HG03139 (cell line): ENCODE data around the gene TEX44.

ENCODE experiments used
- ATAC-seq: cut with Tn5 transposase; IDR thresholded peaks from one replicate; pipeline ENCODE4 v1.9.1; 2021; ENCODE audit not compliant: unreplicated experiment

Gene TEX44

GRCh38 chr2:231604685-231605606, 12.3 kb downstream of the TEX44 start:
- peak; percentile 78 for ATAC-seq

- ATAC-seq: no peak
Measured at GRCh38 chr2:231605607-231606091, 13.0 kb downstream of the TEX44 start.

DNA sequence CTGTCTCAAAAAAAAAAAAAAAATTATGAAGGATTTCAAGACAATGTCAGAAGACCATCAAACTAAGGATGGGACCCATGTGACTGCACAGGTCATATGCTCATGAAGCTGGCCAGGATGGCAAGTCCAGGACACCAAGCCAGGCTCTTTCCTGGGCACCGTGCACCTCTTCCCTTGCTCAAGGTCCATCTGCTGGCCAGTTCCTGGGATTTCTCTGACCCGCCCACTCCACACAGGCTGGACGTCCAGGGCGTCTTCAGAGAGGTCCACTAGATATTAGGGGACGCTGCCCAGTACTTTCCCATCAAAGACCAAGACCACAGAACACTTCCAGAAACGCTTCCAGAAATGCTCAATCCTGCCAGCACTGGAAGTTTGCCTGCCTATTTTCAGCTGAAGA, 14.3 kb downstream of the TEX44 start:
- no peak for ATAC-seq

- no peak for ATAC-seq
Measured at GRCh38 chr2:231611273-231612108, 18.8 kb downstream of the TEX44 start.

DNA sequence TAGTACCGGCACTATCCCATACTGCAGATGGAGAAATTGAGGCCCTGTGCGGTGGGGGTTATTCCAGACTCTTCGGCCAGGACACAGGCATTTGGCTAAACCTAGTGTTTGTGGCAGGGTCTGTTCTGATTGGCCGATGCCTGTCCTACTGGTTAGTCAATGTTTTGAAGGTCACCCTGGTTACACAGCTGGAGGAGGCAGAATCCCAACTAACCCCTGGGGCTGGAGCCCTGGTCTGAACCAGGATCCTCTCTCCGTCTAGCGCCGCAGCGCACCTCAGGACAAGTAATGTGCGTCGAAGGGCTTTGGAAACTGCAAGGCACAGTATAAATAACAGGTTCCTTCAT, 19.4 kb downstream of the TEX44 start:
- ATAC-seq: no peak

- peak; percentile 24 for ATAC-seq
Measured at GRCh38 chr2:231612456-231613330, 20.0 kb downstream of the TEX44 start.

GRCh38 chr2:231613331-231613662, 20.6 kb downstream of the TEX44 start:
- ATAC-seq: peak; percentile 8

DNA sequence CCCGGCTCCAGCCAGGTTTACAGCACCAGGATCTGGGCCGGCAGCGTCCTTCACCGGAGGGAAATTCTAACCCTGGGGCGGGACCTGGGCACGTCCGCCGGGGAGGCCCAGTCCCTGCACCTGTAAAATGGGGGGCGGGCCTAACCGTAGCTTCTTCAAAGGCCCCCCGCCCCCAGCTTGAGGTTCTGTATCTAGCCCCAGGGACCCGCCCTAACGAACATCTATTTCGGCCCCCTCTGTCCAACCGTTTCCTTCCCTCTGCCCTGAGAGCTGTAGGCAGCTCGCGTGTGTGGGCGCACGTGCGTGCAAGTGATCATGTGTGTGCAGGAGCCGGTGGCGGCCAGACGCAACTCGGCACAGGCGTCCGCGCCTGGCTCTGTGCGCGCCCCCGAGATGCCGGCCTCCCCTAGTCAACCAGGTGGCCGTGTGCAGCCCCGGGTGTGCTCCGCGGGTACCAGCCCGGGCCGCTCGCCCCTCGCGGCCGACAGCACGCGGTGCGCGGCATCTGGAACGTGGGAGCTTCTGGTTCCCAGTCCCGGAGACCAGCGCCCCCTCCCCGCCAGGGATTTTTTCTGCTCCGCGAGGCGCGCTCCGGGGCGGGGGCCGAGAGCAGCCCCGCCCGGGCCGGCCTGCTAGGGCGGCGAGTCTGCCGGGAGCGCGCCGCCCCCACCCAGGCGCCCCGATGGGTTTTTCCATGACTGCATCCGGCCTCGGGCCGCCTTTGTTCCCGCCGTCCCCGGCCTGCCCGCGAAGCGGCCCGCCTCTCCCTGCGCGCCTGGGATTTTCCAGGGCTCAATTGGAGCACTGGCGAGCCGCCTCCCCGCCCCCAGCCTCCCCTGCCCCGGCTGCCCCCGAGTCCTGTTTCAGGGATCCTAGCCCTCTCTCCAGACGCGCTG, 21.2 kb downstream of the TEX44 start:
- ATAC-seq: peak; percentile 75

GRCh38 chr2:231614559-231615057, 21.9 kb downstream of the TEX44 start:
- peak; percentile 1 for ATAC-seq

DNA sequence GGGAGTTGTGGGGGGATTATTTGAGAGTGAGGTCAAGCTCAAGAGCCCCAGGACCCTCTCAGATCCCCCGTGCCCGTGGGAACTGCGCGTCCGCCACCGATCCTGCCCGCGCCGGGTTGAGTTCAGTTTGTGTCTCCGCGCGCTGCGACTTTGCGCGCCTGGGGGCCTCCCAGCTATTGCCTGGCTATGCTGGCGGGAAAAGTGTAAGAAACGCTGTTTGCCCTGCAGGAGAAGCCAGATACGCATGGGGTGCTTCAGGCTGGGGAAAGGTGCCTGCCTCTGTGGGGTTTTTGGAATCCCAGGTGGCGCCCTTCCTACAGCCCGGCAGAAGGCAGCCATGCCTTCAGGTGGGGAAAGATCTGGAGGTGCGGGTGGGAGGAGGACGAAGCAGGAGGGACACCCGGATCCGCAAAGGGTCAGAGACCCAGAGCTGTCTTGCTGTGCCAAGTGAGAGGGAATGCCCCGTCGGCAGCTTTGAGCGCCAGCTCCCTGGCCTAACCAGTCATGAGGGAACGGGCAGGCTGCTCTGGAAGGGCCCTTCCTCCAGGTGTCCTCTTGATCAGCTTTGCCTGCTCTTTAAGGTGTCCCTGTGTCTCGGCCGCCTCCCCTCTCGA, 22.5 kb downstream of the TEX44 start:
- ATAC-seq: no peak

- ATAC-seq: no peak
Measured at GRCh38 chr2:231616296-231616695, 23.6 kb downstream of the TEX44 start.

- ATAC-seq: no peak
Measured at GRCh38 chr2:231617059-231617926, 24.6 kb downstream of the TEX44 start.

- ATAC-seq: no peak
Measured at GRCh38 chr2:231621051-231621879, 28.6 kb downstream of the TEX44 start.

GRCh38 chr2:231622963-231623362, 30.3 kb downstream of the TEX44 start:
- no peak for ATAC-seq

- no peak for ATAC-seq
Measured at GRCh38 chr2:231626449-231626848, 33.8 kb downstream of the TEX44 start.

- ATAC-seq: no peak
Measured at GRCh38 chr2:231627384-231628120, 34.9 kb downstream of the TEX44 start.
